GM19452 (cell line): Measurements from ENCODE around the gene CEP55.
A peak's percentile ranks its signal among the peaks of the same experiment; 100 is the strongest.
"Not testable (repeated sequence)": the region's sequence is repeated elsewhere in the genome, so short reads cannot be mapped to it uniquely, and the experiment has no call there.

Experiments used
- ATAC-seq: cut with Tn5 transposase; IDR thresholded peaks from one replicate; pipeline ENCODE4 v1.9.1; 2021; ENCODE audit not compliant: unreplicated experiment

Gene CEP55

DNA sequence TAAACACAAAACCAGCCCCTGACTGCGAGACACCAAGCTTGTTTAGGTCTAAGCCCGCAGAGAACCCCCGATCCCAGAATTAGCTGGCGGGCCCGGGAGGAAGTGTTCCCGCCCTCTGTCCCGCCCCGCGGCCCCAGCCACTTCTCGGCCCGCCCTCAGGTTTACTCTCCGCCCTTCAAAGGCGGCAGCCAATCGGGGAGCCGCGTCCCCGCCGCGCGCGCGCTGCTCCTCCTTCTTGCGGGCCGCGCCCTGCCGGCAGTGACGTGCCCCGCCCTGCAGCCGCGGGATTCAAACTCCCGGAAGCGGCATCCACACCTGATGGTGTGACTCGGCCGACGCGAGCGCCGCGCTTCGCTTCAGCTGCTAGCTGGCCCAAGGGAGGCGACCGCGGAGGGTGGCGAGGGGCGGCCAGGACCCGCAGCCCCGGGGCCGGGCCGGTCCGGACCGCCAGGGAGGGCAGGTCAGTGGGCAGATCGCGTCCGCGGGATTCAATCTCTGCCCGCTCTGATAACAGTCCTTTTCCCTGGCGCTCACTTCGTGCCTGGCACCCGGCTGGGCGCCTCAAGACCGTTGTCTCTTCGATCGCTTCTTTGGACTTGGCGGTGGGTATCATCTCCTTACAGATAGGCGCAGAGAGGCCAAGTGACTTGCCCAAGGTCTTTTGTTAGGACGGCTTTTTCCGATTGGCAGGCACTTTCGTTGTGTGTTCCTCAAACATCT is at the start of gene CEP55:
Gene CEP55 (plus strand): TSS at position 291 of the 720 bp plus-strand sequence. CDS start 3,440 bp downstream, outside the sequence.
- ATAC-seq, result peak; percentile 99

- no peak for ATAC-seq
Observed at GRCh38 chr10:93447019-93447418, 49.4 kb upstream of the CEP55 start.

DNA sequence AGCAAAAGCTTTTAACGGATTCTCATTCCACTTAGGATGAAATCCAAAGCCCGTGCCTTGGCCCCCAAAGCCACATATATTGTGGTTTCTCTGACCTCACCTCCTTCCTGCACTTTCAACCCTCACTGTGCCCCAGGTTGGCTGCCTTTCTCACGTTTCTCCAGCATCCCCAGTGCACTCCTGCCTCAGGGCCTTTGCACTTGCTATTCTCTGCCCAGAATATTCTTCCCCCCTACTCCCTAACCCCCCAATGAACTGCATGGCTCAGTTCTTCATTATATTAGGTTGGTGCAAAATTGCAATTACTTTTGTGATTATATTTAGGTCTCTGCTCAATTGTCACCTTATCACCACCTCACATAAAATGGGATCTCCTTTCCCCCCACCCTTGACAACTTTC is 48.4 kb upstream of the CEP55 start:
- ATAC-seq, result no peak

DNA sequence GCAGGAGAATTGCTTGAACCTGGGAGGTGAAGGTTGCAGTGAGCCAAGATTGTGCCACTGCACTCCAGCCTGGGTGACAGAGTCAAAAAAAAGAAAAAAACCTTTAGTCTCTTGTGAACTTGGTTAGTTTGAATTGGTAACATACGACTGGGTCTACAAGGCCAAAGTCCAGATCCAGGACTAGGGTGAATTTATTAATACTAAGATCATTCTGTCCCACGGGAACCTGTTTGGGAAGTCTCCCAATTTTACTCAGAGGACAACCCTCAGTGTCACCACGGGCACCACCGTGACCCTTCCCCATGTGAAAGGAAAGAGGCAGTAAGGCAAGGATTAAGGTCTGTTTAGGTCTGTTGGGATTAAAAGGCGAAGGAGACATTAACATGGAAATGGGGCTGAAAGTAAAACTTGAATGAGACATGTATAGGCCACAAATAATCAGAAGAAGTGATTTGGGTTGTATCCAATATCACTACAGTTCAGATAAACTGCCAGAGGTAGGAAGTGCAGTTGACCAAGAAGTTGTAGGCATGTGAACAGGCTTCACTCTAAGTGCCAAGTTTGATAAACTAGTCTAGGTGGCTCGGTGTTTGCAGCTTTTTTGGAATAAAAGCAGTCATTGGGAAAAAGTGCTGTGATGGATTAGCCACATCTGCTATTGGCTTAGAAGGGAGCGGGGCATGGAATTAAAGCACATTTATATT is 45.0 kb upstream of the CEP55 start:
- no peak for ATAC-seq

GRCh38 chr10:93452143-93452542 is 44.3 kb upstream of the CEP55 start:
- no peak for ATAC-seq

DNA sequence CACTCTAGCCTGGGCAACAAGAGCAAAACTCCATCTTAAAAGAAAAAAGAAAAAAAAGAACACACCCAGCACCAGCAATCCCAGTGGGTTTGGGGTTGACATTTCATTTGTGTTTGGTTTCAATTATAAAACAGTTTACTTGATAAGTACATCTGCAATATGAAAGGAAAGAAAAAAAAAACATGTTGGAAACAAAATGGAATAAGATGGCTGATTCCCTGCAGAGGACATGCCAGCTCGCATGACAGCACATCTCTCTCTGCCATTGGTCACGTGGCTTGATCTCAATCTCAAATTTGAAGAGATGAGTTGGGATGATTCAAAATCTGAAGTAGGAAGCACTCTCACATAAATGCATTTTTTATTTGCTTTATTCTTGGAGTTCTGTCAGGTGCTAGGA is 42.3 kb upstream of the CEP55 start:
- no peak for ATAC-seq

DNA sequence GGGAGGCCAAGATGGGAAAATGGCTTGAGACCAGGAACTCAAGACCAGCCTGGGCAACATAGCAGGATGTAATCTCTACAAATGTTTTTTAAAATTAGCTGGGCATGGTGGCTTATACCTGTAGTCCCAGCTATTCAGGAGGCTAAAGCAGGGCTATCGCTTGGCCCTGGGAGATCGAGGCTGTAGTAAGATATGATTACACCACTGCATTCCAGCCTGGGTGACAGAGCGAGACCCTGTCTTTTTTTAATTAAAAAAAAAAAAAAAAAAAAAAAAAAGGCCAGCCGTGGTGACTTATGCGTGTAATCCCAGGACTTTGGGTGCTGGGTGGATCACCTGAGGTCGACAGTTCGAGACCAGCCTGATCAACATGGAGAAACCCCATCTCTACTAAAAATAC is 41.7 kb upstream of the CEP55 start:
- no peak for ATAC-seq

- no peak for ATAC-seq
Observed at GRCh38 chr10:93456480-93456879, 39.9 kb upstream of the CEP55 start.

GRCh38 chr10:93457511-93457910 is 38.9 kb upstream of the CEP55 start:
- no peak for ATAC-seq

GRCh38 chr10:93458821-93459257 is 37.6 kb upstream of the CEP55 start:
- ATAC-seq, result no peak

- ATAC-seq, result no peak
Observed at GRCh38 chr10:93459466-93459865, 36.9 kb upstream of the CEP55 start.

DNA sequence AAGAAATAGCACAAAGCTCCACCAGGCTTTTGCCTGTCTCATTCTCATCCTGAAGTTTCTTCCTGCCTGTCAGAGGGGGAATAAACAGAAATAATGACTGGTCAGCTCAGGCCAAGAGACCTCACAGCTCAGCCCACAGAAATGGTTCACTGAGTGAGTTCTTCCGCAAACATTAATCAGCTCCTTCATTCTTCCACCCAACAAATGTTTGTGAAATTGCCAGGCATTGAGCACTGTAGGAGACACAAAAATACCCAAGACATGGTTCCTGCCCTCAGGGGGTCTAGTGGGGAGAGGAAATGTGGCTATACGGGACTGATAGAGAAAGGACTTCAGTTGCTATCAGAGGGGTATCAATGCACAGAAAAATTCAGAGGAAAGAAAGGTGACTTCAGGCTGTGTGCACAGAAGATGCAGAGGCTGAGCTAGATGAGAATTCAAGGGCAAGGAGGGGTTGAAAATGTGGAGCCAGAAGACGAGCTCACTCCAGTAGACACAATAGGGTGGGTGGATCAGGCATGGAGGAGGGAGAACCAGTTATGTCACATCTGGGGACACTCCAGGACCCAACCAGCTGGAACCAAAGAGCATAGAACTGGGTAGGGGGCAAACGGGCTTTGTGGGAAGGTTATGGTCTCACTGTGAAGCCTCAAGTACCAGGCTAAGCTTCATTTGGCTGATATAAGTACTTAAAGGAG is 35.2 kb upstream of the CEP55 start:
- no peak for ATAC-seq

DNA sequence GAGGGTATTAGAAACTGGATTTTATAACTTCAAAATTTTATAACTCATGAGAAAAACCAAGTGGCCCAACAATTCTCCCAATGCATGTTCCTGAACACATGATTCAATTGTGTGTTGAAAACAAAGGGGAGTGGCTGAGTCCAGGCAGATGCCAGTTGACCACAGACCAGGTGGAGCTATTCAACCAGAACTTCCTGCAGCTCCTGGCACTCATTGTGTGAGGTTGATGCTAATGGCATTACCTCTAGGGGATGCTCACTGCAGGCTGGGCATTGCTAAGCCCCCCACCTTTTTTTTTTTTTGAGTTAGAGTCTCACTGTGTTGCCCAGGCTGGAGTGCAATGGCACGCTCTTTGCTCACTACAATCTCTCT is 34.6 kb upstream of the CEP55 start:
- no peak for ATAC-seq

DNA sequence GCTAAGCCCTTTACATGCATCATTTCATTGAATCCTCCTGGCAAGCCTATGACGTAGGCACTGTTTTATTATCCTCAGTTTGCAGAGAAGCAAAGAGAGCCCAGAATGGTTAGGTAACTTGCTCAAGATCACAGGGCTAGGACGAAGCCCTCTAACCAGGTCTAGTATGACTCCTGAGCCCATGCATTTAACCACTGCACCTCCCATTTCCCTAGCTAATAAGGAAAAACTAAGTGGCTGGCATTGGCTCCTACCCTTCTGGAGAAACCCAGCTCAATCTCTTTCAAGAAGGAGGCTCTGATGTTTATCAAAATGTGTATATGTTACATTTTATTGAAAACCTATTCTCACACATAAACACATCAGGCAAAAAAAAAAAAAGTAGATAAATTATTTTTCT is 34.0 kb upstream of the CEP55 start:
- no peak for ATAC-seq

GRCh38 chr10:93462881-93463280 is 33.5 kb upstream of the CEP55 start:
- no peak for ATAC-seq

DNA sequence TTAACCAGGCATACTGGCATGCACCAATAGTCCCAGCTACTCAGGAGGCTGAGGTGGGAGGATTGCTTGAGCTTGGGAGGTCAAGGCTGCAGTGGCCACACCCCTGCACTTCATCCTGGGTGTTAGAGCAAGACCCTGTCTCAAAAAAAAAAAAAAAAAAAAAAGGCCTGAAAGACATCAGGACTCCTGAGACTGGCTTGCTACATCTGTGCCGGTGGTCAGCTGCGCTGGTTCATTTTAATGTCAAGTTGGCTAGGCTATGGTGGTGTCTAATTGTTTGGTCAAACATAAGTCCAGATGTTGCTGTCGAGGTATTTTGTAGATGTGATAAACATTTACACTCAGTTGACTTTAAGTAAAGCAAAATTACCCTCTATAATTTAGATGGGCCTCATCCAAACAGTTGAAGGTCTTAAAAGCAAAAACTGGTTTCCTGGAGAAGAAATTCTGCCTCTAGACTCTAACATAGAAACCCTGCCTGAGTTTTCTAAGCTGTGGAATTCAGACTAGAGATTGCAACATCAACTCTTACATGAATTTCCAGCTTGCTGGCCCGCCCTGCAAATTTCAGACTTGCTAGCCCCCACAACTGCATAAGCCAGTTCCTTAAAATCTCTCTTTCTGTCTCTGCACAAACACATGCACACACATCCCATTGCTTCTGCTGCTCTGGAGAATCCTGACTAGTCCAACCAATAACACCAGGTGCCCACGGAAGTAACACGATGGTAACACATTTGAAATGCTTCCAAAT is 32.5 kb upstream of the CEP55 start:
- ATAC-seq, result no peak

- no peak for ATAC-seq
Observed at GRCh38 chr10:93464776-93465388, 31.5 kb upstream of the CEP55 start.

GRCh38 chr10:93465806-93466675 is 30.4 kb upstream of the CEP55 start:
- ATAC-seq, result no peak

GRCh38 chr10:93467635-93468034 is 28.8 kb upstream of the CEP55 start:
- ATAC-seq, result not testable (repeated sequence)
